HG03280 (cell line): Measurements from ENCODE around the gene CMTM5.
"Not testable (repeated sequence)": the region's sequence is repeated elsewhere in the genome, so short reads cannot be mapped to it uniquely, and the experiment has no call there.

Source experiments
- ATAC-seq: cut with Tn5 transposase; IDR thresholded peaks from one replicate; pipeline ENCODE4 v1.9.1; 2021; ENCODE audit warnings: mild to moderate bottlenecking, moderate library complexity; ENCODE audit not compliant: unreplicated experiment

Gene CMTM5

DNA sequence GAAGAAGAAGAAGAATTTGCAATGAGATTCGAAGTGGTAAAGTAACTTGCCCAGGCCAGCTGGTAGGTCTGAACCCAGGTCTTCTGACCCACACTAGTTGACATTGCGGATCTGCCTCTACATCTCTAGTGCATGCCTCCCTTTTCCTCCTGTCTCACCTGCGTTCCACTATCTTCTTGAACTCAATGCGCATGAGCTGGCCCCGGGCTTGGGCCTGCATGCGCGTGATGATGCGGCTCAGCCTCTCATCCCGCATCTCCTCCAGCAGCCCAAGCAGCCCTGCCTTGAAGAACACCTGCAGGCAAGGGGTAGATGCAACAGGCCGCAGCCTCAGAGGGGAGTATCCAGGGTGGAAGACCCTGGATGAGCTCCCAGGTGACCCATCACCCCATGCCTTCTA, 19.3 kb downstream of the CMTM5 start:
- no peak for ATAC-seq

DNA sequence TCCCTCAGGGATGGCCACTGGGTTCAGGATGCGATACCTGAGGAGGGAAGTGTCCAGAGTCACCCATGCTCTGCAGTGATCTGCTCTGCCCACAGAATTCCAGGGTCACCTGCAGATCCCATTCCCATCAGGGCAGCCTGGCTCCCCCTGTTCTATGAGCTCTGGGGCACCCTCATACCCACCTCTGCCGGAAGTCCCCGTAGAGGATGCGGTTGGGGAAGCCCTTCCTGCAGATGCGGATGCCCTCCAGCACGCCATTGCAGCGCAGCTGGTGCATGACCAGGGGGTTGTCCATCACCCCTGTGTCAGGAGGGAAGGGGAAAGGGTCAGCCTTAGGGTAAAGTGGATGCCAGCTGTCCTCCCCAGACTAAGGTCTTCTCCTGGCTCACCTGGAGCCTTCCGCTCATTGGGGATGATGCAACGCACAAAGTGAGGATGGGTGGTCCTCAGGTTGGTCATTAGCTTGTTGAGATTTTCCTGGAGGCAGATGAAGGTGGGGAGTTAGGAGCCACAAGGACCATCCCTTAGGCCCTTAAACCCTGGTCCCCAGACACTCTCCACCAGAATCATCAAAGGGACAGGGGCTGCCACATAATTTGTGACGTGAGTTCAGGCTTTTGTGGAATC, 20.0 kb downstream of the CMTM5 start:
- ATAC-seq: no peak

- no peak for ATAC-seq
Observed at GRCh38 chr14:23398348-23398747, 21.5 kb downstream of the CMTM5 start.

- ATAC-seq: no peak
Observed at GRCh38 chr14:23399136-23399535, 22.3 kb downstream of the CMTM5 start.

- ATAC-seq: no peak
Observed at GRCh38 chr14:23399591-23399990, 22.7 kb downstream of the CMTM5 start.

GRCh38 chr14:23400496-23401149, 23.8 kb downstream of the CMTM5 start:
- not testable (repeated sequence) for ATAC-seq

GRCh38 chr14:23401291-23401690, 24.4 kb downstream of the CMTM5 start:
- no peak for ATAC-seq

- no peak for ATAC-seq
Observed at GRCh38 chr14:23402296-23403138, 25.7 kb downstream of the CMTM5 start.

DNA sequence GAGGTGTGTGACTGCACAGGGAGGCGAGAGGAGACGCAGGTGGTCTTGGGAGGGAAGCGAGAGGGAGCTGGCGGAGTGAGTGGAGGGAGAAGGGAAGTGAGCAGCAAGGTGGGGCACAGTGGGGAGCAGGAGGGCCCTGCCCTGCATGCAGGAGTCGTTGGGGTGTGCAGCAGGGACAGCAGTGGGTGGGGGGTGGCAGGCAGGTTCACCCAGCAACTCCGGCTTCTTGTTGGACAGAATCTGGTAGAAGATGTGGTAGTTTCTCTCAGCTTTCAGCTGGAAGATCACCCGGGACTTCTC, 26.2 kb downstream of the CMTM5 start:
- no peak for ATAC-seq

DNA sequence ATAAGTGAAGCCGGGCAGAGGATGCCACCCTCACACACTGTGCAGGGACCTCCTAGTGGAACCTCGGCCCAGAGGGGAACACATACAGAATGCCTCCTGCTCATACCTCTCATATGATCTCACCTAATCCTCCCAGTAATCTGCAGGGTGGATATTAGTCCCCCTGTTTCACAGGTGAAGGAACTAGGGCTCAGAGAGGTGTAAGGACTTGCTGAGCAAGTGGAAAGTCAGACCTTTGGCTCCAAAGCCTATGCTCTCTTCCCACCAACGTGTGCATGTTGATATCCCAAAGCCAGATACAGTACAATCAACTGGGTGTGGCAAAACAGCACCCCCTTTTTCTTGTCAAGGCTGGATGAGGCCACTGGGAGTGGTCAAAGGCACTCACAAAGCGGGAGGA, 27.1 kb downstream of the CMTM5 start:
- no peak for ATAC-seq

DNA sequence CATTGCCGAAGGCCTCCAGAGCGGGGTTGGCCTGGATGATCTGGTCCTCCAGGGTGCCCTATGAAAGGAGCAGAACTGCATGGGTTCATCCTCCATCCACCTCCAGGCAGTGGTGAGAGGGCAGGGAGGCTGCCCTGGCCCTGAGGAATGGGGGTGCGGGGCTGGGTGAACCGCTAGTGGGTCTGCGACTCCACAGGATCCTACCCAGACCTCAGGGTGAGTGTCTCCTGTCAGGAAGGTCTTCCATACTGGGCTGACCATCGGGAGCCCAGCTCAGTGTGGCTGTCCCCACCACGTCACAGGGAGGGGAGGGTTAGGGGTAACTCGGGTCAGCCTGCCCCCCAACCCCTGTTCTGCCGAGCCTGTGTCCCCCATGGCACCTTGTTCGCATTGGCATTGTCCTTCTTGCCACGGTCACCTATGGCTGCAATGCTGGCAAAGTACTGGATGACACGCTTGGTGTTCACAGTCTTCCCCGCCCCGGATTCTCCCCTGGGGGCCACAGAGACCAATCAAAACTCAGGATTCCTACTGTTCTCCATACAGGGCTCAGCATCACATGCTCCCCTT, 27.6 kb downstream of the CMTM5 start:
- no peak for ATAC-seq

DNA sequence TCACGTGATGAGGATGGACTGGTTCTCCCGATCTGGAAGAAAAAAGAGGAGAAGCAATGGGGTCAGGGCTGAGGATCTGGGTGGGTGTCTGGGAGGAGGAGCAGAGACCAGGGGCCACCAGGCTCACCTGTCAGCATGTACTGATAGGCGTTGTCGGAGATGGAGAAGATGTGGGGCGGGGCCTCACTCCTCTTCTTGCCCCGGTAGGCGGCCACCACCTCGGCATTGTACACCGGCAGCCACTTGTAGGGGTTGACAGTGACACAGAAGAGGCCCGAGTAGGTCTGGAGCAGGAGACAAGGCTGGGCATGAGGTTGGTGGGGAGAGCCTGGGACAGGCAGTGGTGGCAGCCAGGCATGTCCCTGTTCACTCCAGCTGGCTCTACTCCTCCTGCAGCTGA, 28.2 kb downstream of the CMTM5 start:
- no peak for ATAC-seq

GRCh38 chr14:23405516-23406025, 28.7 kb downstream of the CMTM5 start:
- ATAC-seq: no peak

- no peak for ATAC-seq
Observed at GRCh38 chr14:23406244-23406643, 29.4 kb downstream of the CMTM5 start.

GRCh38 chr14:23406725-23407355, 30.0 kb downstream of the CMTM5 start:
- ATAC-seq: no peak

DNA sequence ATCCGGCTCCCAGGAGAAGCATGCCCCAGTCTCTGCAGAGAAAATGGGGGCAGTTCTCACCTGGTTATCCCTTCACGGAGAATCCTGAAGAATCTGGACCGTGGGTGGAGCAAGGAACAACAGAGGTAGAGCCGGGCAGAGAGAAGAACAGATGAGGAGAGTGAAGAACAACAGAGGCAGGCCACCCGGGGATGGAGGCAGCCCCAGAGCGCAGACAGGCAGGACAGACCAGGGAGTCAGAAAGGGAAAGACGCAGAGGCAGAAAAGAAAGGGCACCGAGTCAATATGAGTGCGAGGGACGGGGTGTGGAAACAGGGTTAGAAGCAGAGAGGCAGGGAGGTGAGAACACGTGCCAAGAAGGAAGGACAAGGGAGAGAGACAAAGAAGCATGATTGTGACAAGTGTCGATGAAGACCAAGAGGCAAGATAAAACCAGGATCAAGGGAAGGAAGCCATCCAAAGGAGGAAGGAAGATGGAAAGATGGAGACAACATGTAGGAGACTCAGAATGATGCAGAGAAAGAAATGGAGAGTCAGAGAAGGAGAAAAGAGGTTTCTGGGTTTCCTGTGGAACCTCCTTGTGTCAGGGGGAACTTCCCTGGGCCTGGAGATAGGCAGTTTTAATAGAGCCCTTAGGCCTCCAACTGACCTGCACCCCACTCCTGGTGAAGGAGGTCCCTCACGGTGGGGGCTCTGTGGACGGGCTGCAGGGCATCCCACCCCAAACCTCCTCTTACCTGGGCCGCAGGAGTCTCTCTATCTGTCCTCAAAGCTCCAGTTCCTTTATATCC, 30.9 kb downstream of the CMTM5 start, which contains the start of gene MYH6:
Gene MYH6, minus strand, starts transcription at position 758 of the 791 bp plus-strand sequence. CDS start 1,050 bp downstream, outside the sequence.
- no peak for ATAC-seq

DNA sequence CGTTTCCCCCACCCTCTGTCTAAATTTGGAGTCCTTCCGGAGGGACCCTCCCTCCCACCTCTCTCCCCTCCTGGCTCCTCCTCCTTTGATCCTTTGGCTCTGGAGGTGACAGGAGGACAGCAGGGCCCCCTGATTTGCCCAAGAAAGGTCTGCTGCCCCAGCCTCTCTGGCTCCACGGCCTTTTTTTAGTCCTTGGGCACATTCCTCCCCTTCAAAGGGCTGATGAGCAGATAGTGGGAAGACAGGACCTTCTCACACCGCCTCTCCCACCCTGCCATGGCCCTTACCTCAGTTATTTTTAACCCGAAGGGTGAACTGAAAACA, 31.4 kb downstream of the CMTM5 start:
- ATAC-seq: no peak

DNA sequence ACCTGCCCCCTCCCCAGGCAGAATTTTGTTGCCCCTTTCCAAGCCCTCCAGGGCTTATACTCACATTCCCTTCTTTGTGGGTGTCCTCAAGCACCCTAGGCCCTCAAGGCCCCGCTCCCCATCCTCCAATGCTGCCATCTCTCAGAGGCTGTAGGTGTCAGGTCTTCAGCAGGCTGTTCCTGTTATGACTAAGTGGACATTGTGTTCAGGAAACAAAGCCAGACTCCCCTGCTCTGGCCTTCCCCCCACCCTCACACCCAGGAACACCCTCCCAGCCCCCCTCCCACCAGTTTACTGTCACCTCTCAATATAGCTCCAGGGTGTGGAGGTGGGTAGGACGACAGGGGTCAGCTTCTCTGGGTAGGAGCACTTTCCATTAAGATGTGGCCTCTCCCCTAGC, 32.6 kb downstream of the CMTM5 start:
- ATAC-seq: no peak

DNA sequence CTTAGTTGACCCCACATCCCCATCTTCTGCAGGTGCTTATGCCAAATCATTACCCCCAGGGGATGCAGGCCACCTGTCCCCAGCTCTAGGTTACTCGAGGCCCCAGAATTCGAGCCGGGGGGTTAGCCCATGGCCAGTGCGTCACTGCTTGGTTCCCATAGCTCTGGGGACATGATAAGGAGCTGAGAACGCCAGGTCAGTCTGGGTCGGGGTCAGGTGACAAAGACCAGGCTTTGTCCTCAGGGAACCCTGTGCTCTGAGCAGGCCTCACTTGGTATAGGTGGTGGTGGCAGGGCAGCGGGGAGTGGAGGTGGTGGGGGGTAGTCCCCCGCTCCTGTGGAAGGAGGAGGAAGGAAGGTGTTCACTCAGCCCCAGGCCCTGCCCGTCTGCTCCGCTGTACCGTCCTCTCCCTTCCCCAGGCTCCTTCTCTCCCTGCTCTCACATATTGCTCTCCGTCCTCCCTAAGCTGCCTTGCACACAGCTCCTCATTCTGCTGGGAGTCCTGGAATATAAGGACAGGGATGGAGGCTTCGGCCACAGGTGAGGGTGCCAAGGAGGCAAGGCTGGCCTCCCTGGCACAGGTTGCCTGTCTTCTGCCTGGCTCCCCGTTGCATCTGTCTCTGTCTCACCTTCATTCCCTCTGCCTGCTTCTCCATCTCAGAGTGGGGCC, 33.3 kb downstream of the CMTM5 start:
- ATAC-seq: no peak
